Esophagus muscularis mucosa (tissue), 4 donors: ENCODE measurements around the gene LAMA3. TPM values are rescaled to one million over a fixed set of nuclear protein-coding genes. Genes with fewer than 3 reads are reported as not detected.

Experiments
- DNase-seq: peaks from one replicate; pipeline ENCODE4 v3.0.0-alpha.2; 2017; ENCODE audit errors: extremely low spot score
- H3K27ac ChIP-seq, 4 donors: fragments of 200-600 bp; sonication (generic); replicated peaks in 1 of 4; 1 replicate in 3 of 4; 2 replicates in 1 of 4; pipeline ENCODE4 v1.5.1; 2016 to 2019; ENCODE audit warnings: mild to moderate bottlenecking in 1 of 4
- H3K27me3 ChIP-seq, 4 donors: fragments of 200-600 bp; sonication (generic); one replicate each; pipeline versions ENCODE4 v1.5.1 to v1.6.0; 2016 to 2019
- H3K36me3 ChIP-seq, 4 donors: fragments of 200-600 bp; sonication (generic); one replicate each; pipeline ENCODE4 v1.5.1; 2016 to 2019
- H3K4me1 ChIP-seq, 4 donors: fragments of 200-600 bp; sonication (generic); one replicate each; pipeline ENCODE4 v1.5.1; 2016 to 2019
- H3K4me3 ChIP-seq, 4 donors: fragments of 200-600 bp; sonication (generic); 1 replicate in 2 of 4; 2 replicates in 2 of 4; pipeline ENCODE4 v1.5.1; 2016 to 2019; ENCODE audit warnings: mild to moderate bottlenecking in 4 of 4, moderate library complexity in 1 of 4
- H3K9me3 ChIP-seq, 4 donors: fragments of 200-600 bp; sonication (generic); 1 replicate in 3 of 4; 2 replicates in 1 of 4; pipeline ENCODE4 v1.5.1; 2016 to 2019
- CTCF ChIP-seq, 3 experiments: fragments of 200-600 bp in 2 of 3; fragments of 450-650 bp in 1 of 3; sonication (generic) in 2 of 3; IDR thresholded peaks; one replicate each; pipeline ENCODE4 v1.5.1; 2017 to 2019; ENCODE audit warnings: antibody characterized with exemption in 3 of 3, mild to moderate bottlenecking in 2 of 3, moderate library complexity in 1 of 3
- EP300 ChIP-seq: sonication (generic); formaldehyde crosslinking; IDR thresholded peaks from one replicate; pipeline ENCODE4 v1.6.1; 2017; ENCODE audit warnings: antibody characterized with exemption
- POLR2A ChIP-seq: fragments of 450-650 bp; IDR thresholded peaks from one replicate; pipeline ENCODE4 v1.6.1; 2017; ENCODE audit warnings: antibody characterized with exemption, moderate library complexity, mild to moderate bottlenecking, low read depth
- POLR2AphosphoS5 ChIP-seq, 2 donors: sonication (generic); formaldehyde crosslinking; IDR thresholded peaks; one replicate each; pipeline ENCODE4 v1.6.1; 2017; ENCODE audit warnings: antibody characterized with exemption in 2 of 2
- WGBS: methylation state at CpG from one replicate; pipeline ENCODE4 v1.1.5; 2018; 5-methylcytosine and 5-hydroxymethylcytosine counted together
- intact Hi-C: fragments of 100-400 bp; cut with DNase I; formaldehyde crosslinking; loops from one replicate; pipeline ENCODE4 v1.15.1; 2023
- total RNA-seq, 4 donors: library from RNA; depleted of rRNA; stranded (reverse); fragments of >200 nt; gene quantifications; one replicate each; pipeline versions ENCODE4 v1.1.0 to v1.2.1, GENCODE V29; 2016

LAMA3 gene
- total RNA-seq, 4 donors from 2014 or later = 7.5 to 12.9 (median 11.7) TPM

GRCh38 chr18:23893653-23894052 lies 204.4 kb downstream of the LAMA3 start:
- TF ChIP-seq POLR2AphosphoS5 (IDR thresholded peaks at IDR 0.05) = no peak
- H3K4me1 ChIP-seq = no peaks in the 10 kb centered on the region
- H3K27me3 ChIP-seq = no peaks in the 10 kb centered on the region
- no peak overlapping the region for H3K4me3 ChIP-seq
- WGBS = 80% methylated on average over 5 of the region's 5 CpGs
- H3K9me3 ChIP-seq = no peaks in the 10 kb centered on the region
- no peak for DNase-seq
- intact Hi-C loops = no loop called here
- H3K27ac ChIP-seq = no peak overlapping the region
- peaks cover 0 to 31% (median 0%) of the 10 kb centered on the region in 4 donors for H3K36me3 ChIP-seq

- H3K27me3 ChIP-seq = no peaks in the 10 kb centered on the region
- no peak overlapping the region for H3K4me3 ChIP-seq
- intact Hi-C loops = no loop called here
- no peaks in the 10 kb centered on the region for H3K4me1 ChIP-seq
- no peak overlapping the region for H3K27ac ChIP-seq
- WGBS = 96% methylated on average over 9 of the region's 14 CpGs
- H3K36me3 ChIP-seq = peaks cover 0 to 36% (median 0%) of the 10 kb centered on the region in 4 donors
- peak; percentile 80 for DNase-seq
- no peaks in the 10 kb centered on the region for H3K9me3 ChIP-seq
- TF ChIP-seq POLR2A (no peak), EP300 (no peak), CTCF (IDR thresholded peaks at IDR 0.05) (no peak), POLR2AphosphoS5 (IDR thresholded peaks at IDR 0.05) (no peak)
Observed at GRCh38 chr18:23894661-23895175, 205.5 kb downstream of the LAMA3 start.

- Histone ChIP-seq H3K4me1 (no peaks in the 10 kb centered on the region), H3K36me3 (peaks cover 0 to 33% (median 0%) of the 10 kb centered on the region in 4 donors), H3K4me3 (no peak overlapping the region), H3K9me3 (no peaks in the 10 kb centered on the region), H3K27me3 (no peaks in the 10 kb centered on the region), H3K27ac (no peak overlapping the region)
- intact Hi-C loops = no loop called here
- 91% methylated on average over 1 of the region's 1 CpG for WGBS
- DNase-seq = no peak
- TF ChIP-seq CTCF (IDR thresholded peaks at IDR 0.05) (no peak), POLR2A (no peak), EP300 (no peak), POLR2AphosphoS5 (IDR thresholded peaks at IDR 0.05) (no peak)
Observed at GRCh38 chr18:23897291-23897690, 208.0 kb downstream of the LAMA3 start.

GRCh38 chr18:23897733-23898132 lies 208.5 kb downstream of the LAMA3 start:
- DNase-seq = no peak
- H3K27ac ChIP-seq = no peak overlapping the region
- WGBS = 73% methylated on average over 5 of the region's 5 CpGs
- no peaks in the 10 kb centered on the region for H3K9me3 ChIP-seq
- no peaks in the 10 kb centered on the region for H3K4me1 ChIP-seq
- no peak overlapping the region for H3K4me3 ChIP-seq
- intact Hi-C loops = no loop called here
- TF ChIP-seq POLR2AphosphoS5 (IDR thresholded peaks at IDR 0.05) = no peak
- no peak for TF ChIP-seq CTCF (IDR thresholded peaks at IDR 0.05)
- TF ChIP-seq EP300 = no peak
- no peak for TF ChIP-seq POLR2A
- H3K36me3 ChIP-seq = peaks cover 0 to 33% (median 0%) of the 10 kb centered on the region in 4 donors
- H3K27me3 ChIP-seq = no peaks in the 10 kb centered on the region

- TF ChIP-seq POLR2AphosphoS5 (IDR thresholded peaks at IDR 0.05) (no peak), EP300 (no peak), POLR2A (no peak), CTCF (IDR thresholded peaks at IDR 0.05) (no peak)
- DNase-seq = peak; percentile 80
- no peaks in the 10 kb centered on the region for H3K4me1 ChIP-seq
- H3K27ac ChIP-seq = no peak overlapping the region
- no peaks in the 10 kb centered on the region for H3K27me3 ChIP-seq
- H3K4me3 ChIP-seq = no peak overlapping the region
- intact Hi-C loops = loop anchor here (5.0 kb wide), 1 partner anchor 44 kb away; no protein-coding TSS in a partner anchor
- no peaks in the 10 kb centered on the region for H3K9me3 ChIP-seq
- peaks cover 0 to 31% (median 0%) of the 10 kb centered on the region in 4 donors for H3K36me3 ChIP-seq
- 54% methylated on average over 8 of the region's 8 CpGs for WGBS
Observed at GRCh38 chr18:23900994-23901393, 211.7 kb downstream of the LAMA3 start.
